Transverse colon (tissue), 4 donors: Measurements from ENCODE around the gene PRRG4. TPM values are rescaled to one million over a fixed set of nuclear protein-coding genes. Genes with fewer than 3 reads are reported as not detected.
"Not testable (repeated sequence)": the region's sequence is repeated elsewhere in the genome, so short reads cannot be mapped to it uniquely, and the experiment has no call there.

Experiments
- DNase-seq: peaks from one replicate; pipeline ENCODE4 v3.0.0-alpha.2; 2019
- H3K27ac ChIP-seq, 4 donors: fragments of 200-600 bp; sonication (generic); 2 replicates each; pipeline ENCODE4 v1.5.1; 2016 to 2018; ENCODE audit warnings: inconsistent platforms in 4 of 4
- H3K27me3 ChIP-seq: fragments of 200-600 bp; sonication (generic); 2 replicates; pipeline ENCODE4 v1.5.1; 2017; ENCODE audit warnings: inconsistent platforms
- H3K36me3 ChIP-seq, 4 donors: fragments of 200-600 bp; sonication (generic); 2 replicates each; pipeline ENCODE4 v1.5.1; 2017 to 2019; ENCODE audit warnings: inconsistent platforms in 4 of 4
- H3K4me1 ChIP-seq, 4 donors: fragments of 200-600 bp; sonication (generic); 2 replicates each; pipeline ENCODE4 v1.5.1; 2017 to 2020; ENCODE audit warnings: inconsistent platforms in 4 of 4
- H3K4me3 ChIP-seq, 4 donors: fragments of 200-600 bp; sonication (generic); 1 replicate in 1 of 4; 2 replicates in 3 of 4; pipeline versions ENCODE4 v1.5.1 to v1.6.1; 2017 to 2019; ENCODE audit warnings: inconsistent platforms in 4 of 4
- H3K9me3 ChIP-seq, 2 donors: fragments of 200-600 bp; sonication (generic); 2 replicates each; pipeline ENCODE4 v1.5.1; 2017 to 2019; ENCODE audit warnings: inconsistent platforms in 2 of 2
- CTCF ChIP-seq, 5 experiments: fragments of 200-600 bp in 3 of 5; fragments of 450-650 bp in 2 of 5; sonication (generic) in 3 of 5; IDR thresholded peaks; 1 replicate in 2 of 5; 2 replicates in 3 of 5; pipeline ENCODE4 v1.5.1; 2016 to 2017; ENCODE audit warnings: antibody characterized with exemption in 5 of 5, inconsistent platforms in 3 of 5, mild to moderate bottlenecking in 2 of 5, moderate library complexity in 1 of 5
- EP300 ChIP-seq: sonication (generic); formaldehyde crosslinking; IDR thresholded peaks from one replicate; pipeline ENCODE4 v1.6.1; 2017; ENCODE audit warnings: antibody characterized with exemption, low read depth
- POLR2A ChIP-seq: fragments of 450-650 bp; IDR thresholded peaks from one replicate; pipeline ENCODE4 v1.6.1; 2016; ENCODE audit warnings: antibody characterized with exemption, mild to moderate bottlenecking, moderate library complexity
- POLR2AphosphoS5 ChIP-seq, 3 donors: sonication (generic); formaldehyde crosslinking; IDR thresholded peaks; one replicate each; pipeline ENCODE4 v1.6.1; 2016; ENCODE audit warnings: antibody characterized with exemption in 3 of 3
- WGBS, 2 donors: methylation state at CpG; one replicate each; pipeline ENCODE4 v1.1.5; 2018; ENCODE audit warnings: low coverage in 1 of 2; 5-methylcytosine and 5-hydroxymethylcytosine counted together
- in situ Hi-C, 4 donors: fragments of 200-750 bp; cut with MboI; loops; one replicate each; pipeline versions ENCODE4 v1.15.0 to v1.15.1; 2017; ENCODE audit warnings: low sequenced_read_pairs in 3 of 4, low pct_ligation_motif_present in 1 of 4, low pct_unique_long_range_greater_than_20kb in 1 of 4
- intact Hi-C: fragments of 100-400 bp; cut with DNase I; formaldehyde crosslinking; loops from one replicate; pipeline ENCODE4 v1.15.1; 2023; ENCODE audit warnings: low total_unique reads
- total RNA-seq, 4 donors: library from RNA; depleted of rRNA; stranded (reverse); fragments of >200 nt; gene quantifications; one replicate each; pipeline ENCODE4 v1.1.0, GENCODE V29; 2016

The PRRG4 gene
- total RNA-seq: 10 to 100 TPM in 2 of 4 donors, 1 to 10 TPM in 2; 4.8 to 24.6 (median 15.9) TPM

- H3K9me3 ChIP-seq: no peaks in the 10 kb centered on the region
- peaks cover 0 to 21% (median 8%) of the 10 kb centered on the region in 4 donors for H3K4me1 ChIP-seq
- intact Hi-C loops: no loop called here
Measured at GRCh38 chr11:32829680-32830412, at the start of gene PRRG4. Gene PRRG4, plus strand, starts transcription at chr11:32829927. Its CDS starts 603 bp downstream, at chr11:32830530.

GRCh38 chr11:32780839-32781238 is 48.9 kb upstream of the PRRG4 start:
- 85 to 100% methylated on average over 2 of the region's 2 CpGs for WGBS, 2 donors
- intact Hi-C loops, H3K9me3 ChIP-seq, H3K36me3 ChIP-seq, H3K4me3 ChIP-seq, H3K27ac ChIP-seq, H3K4me1 ChIP-seq, DNase-seq, H3K27me3 ChIP-seq: not testable (repeated sequence)
- in situ Hi-C loops: loop anchor here in 3 of 4 donors (10.0 to 25.0 kb wide), 3 partner anchors 444 to 469 kb away; no protein-coding TSS in a partner anchor

More at GRCh38 chr11:32829680-32830412, at the start of gene PRRG4:
- in situ Hi-C loops: no loop called here
- no peak for TF ChIP-seq EP300
- peak in 2 of 3 donors; percentile 67 to 76 for TF ChIP-seq POLR2AphosphoS5 (IDR thresholded peaks at IDR 0.05)
- TF ChIP-seq POLR2A: peak; percentile 82
- TF ChIP-seq CTCF (IDR thresholded peaks at IDR 0.05): no peak
- Histone ChIP-seq H3K4me3 (peak within 1 kb of the TSS; percentile 52 to 99 (median 64)), H3K27ac (peak within 1 kb of the TSS; percentile 74 to 93 (median 86)), H3K27me3 (peaks cover 13% of the 10 kb centered on the region), H3K36me3 (no peaks in the 10 kb centered on the region)
- WGBS, 2 donors: 2% methylated on average over 9 to 68 of the region's 85 CpGs
- peak; percentile 87 for DNase-seq

- H3K27me3 ChIP-seq: no peaks in the 10 kb centered on the region
- in situ Hi-C loops: loop anchor here in 3 of 4 donors (10.0 to 25.0 kb wide), 3 partner anchors 444 to 469 kb away; no protein-coding TSS in a partner anchor
- WGBS, 2 donors: 76% methylated on average over 5 of the region's 5 CpGs; no CpG with 5 or more reads in 1 of the 2 donors
- H3K27ac ChIP-seq: no peak overlapping the region
- TF ChIP-seq CTCF (IDR thresholded peaks at IDR 0.05): no peak
- TF ChIP-seq POLR2A: no peak
- TF ChIP-seq POLR2AphosphoS5 (IDR thresholded peaks at IDR 0.05): no peak
- TF ChIP-seq EP300: no peak
- H3K9me3 ChIP-seq: no peaks in the 10 kb centered on the region
- DNase-seq: no peak
- no peaks in the 10 kb centered on the region for H3K4me1 ChIP-seq
- intact Hi-C loops: no loop called here
- H3K4me3 ChIP-seq: no peak overlapping the region
- H3K36me3 ChIP-seq: no peaks in the 10 kb centered on the region
Measured at GRCh38 chr11:32781721-32782120, 48.0 kb upstream of the PRRG4 start.

GRCh38 chr11:32785262-32785661 is 44.5 kb upstream of the PRRG4 start:
- no peaks in the 10 kb centered on the region for H3K9me3 ChIP-seq
- H3K4me3 ChIP-seq: no peak overlapping the region
- no peak for DNase-seq
- no peak for TF ChIP-seq POLR2AphosphoS5 (IDR thresholded peaks at IDR 0.05)
- TF ChIP-seq CTCF (IDR thresholded peaks at IDR 0.05): no peak
- TF ChIP-seq EP300: no peak
- no peak for TF ChIP-seq POLR2A
- H3K36me3 ChIP-seq: no peaks in the 10 kb centered on the region
- H3K27ac ChIP-seq: no peak overlapping the region
- H3K27me3 ChIP-seq: peaks cover 7% of the 10 kb centered on the region
- in situ Hi-C loops (loop anchor here in 3 of 4 donors (10.0 to 25.0 kb wide), 3 partner anchors 448 to 473 kb away; no protein-coding TSS in a partner anchor), intact Hi-C loops (no loop called here)
- WGBS, 2 donors: 88 to 90% methylated on average over 2 to 3 of the region's 3 CpGs
- H3K4me1 ChIP-seq: no peaks in the 10 kb centered on the region
